Kidney (tissue), 14 donors: ENCODE results near the gene CCDC6. TPM values are rescaled to one million over a fixed set of nuclear protein-coding genes. Genes with fewer than 3 reads are reported as not detected.

ENCODE experiments used
- DNase-seq, 5 donors: peaks; one replicate each; pipeline ENCODE4 v3.0.0-alpha.2; 2013 to 2020
- FAIRE-seq: peaks from 2 replicates; lab custom pipeline; 2012; peaks lifted over from hg19 to GRCh38; lab: Jason Lieb, UNC
- H3K27ac ChIP-seq, 2 donors: one replicate each; pipeline ENCODE4 v1.7.0; 2013; ENCODE audit warnings: low read depth in 2 of 2, low read length in 2 of 2, inconsistent platforms in 1 of 2
- H3K27me3 ChIP-seq: one replicate; pipeline ENCODE4 v1.7.1; 2013; ENCODE audit warnings: low read length, inconsistent platforms; ENCODE audit not compliant: control insufficient read depth, insufficient read depth
- H3K36me3 ChIP-seq, 3 donors: one replicate each; pipeline versions ENCODE4 v1.7.0 to v1.7.1; 2013; ENCODE audit warnings: low read length in 3 of 3, control low read depth in 1 of 3, inconsistent platforms in 1 of 3; ENCODE audit not compliant: insufficient read depth in 3 of 3, control insufficient read depth in 2 of 3
- H3K4me1 ChIP-seq, 3 donors: one replicate each; pipeline versions ENCODE4 v1.7.0 to v1.7.1; 2013; ENCODE audit warnings: low read length in 3 of 3, inconsistent platforms in 1 of 3, low read depth in 1 of 3; ENCODE audit not compliant: control insufficient read depth in 2 of 3, insufficient read depth in 2 of 3
- H3K4me3 ChIP-seq, 3 donors: one replicate each; pipeline versions ENCODE4 v1.7.0 to v1.8.1; 2013; ENCODE audit warnings: low read length in 3 of 3, control low read depth in 1 of 3, inconsistent platforms in 1 of 3
- H3K9ac ChIP-seq, 3 donors: one replicate each; pipeline versions ENCODE4 v1.7.0 to v1.7.1; 2013; ENCODE audit warnings: low read length in 3 of 3, control low read depth in 1 of 3, inconsistent platforms in 1 of 3
- H3K9me3 ChIP-seq, 3 donors: one replicate each; pipeline versions ENCODE4 v1.7.0 to v1.7.1; 2013; ENCODE audit warnings: low read length in 3 of 3, control low read depth in 1 of 3, inconsistent platforms in 1 of 3; ENCODE audit not compliant: control insufficient read depth in 2 of 3, insufficient read depth in 1 of 3
- intact Hi-C: fragments of 100-400 bp; cut with DNase I; formaldehyde crosslinking; loops from one replicate; pipeline ENCODE4 v1.11.1; 2022
- polyA plus RNA-seq: library from polyadenylated mRNA; stranded (reverse); fragments of 350-450 nt; fragmentation: Illumina TruSeq; extraction: RNeasy Lipid Tissue Mini Kit (QIAGEN cat#74804); gene quantifications from one replicate; pipeline ENCODE4 v1.2.3, GENCODE V29; 2014; ENCODE audit warnings: low read depth, low replicate concordance; ENCODE audit not compliant: insufficient read depth
- total RNA-seq: library from RNA; stranded (reverse); fragmentation: NEBNext Ultra II Directional; extraction: Animal tissue kit (Norgen Biotek cat#: 25700); gene quantifications from one replicate; pipeline ENCODE4 v1.2.1, GENCODE V29; 2021
- TF ChIP-seq, protein P1 (sequence below): IDR thresholded peaks from 3 replicates; pipeline ENCODE4 v1.5.1; 2012; ENCODE audit warnings: mild to moderate bottlenecking, moderate library complexity, borderline replicate concordance; ENCODE audit not compliant: insufficient read depth; ENCODE audit errors: extremely low read depth
- donor health status: control.
- donor health status: control.
- donor health status: control.
- donor health status: control.
- donor health status: control.
- donor health status: DM: yes; HTN: yes; CAD: no.
- donor health status: Normal renal cell carcinoma (clear cell type).

CCDC6 gene
- total and polyA plus RNA-seq, 2 donors from 2014 or later: 15.5 to 47.0 TPM

DNA sequence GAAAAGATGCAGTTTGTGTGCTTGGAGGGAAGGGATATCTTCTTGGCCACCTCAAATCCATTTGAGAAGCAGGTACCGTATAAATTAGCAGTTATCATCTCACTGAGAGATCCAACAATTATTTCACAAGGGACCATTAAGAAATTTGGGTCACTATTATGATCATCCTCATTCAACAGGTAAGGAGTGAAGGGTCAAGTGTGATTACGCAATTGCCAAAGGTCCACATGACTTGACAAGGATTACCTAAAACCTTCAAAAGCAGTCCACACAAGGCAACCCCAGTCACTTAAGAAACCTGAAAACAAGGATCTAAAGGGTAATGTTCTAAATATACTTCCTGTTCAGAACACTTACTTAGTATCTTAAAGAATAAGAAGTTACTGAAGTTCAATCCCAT is 27.4 kb downstream of the CCDC6 start:
- Histone ChIP-seq H3K9me3 (no peaks in the 10 kb centered on the region), H3K4me3 (no peak overlapping the region), H3K9ac (no peak overlapping the region), H3K36me3 (no peaks in the 10 kb centered on the region), H3K27me3 (no peaks in the 10 kb centered on the region), H3K4me1 (peaks cover 0 to 7% (median 0%) of the 10 kb centered on the region in 3 donors), H3K27ac (no peak overlapping the region)
- intact Hi-C loops: no loop called here
- DNase-seq: no peak
- TF ChIP-seq, protein P1, sequence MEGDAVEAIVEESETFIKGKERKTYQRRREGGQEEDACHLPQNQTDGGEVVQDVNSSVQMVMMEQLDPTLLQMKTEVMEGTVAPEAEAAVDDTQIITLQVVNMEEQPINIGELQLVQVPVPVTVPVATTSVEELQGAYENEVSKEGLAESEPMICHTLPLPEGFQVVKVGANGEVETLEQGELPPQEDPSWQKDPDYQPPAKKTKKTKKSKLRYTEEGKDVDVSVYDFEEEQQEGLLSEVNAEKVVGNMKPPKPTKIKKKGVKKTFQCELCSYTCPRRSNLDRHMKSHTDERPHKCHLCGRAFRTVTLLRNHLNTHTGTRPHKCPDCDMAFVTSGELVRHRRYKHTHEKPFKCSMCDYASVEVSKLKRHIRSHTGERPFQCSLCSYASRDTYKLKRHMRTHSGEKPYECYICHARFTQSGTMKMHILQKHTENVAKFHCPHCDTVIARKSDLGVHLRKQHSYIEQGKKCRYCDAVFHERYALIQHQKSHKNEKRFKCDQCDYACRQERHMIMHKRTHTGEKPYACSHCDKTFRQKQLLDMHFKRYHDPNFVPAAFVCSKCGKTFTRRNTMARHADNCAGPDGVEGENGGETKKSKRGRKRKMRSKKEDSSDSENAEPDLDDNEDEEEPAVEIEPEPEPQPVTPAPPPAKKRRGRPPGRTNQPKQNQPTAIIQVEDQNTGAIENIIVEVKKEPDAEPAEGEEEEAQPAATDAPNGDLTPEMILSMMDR: no peak
- no peak for FAIRE-seq

DNA sequence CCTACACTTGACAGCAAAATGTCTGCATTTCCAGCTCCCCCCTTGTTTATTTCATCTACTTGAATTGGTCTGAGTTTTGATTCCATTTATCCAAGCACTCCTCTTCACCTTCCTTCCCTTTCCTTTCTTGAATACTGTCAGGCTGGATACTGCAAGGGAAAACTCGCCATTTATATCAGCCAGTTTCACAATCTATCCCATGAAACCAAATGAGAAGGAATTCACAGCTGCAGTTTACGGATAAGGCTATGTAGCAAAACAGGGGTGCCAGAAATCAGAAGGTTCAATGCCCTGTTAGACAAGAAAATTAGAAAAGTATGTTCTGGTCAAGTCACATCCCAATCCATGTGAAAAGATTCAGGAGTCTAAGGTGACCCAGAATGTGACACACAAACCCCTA is 28.1 kb downstream of the CCDC6 start:
- Histone ChIP-seq H3K9ac (no peak overlapping the region), H3K4me1 (peaks cover 0 to 7% (median 0%) of the 10 kb centered on the region in 3 donors), H3K27ac (no peak overlapping the region), H3K4me3 (no peak overlapping the region), H3K36me3 (no peaks in the 10 kb centered on the region), H3K9me3 (no peaks in the 10 kb centered on the region), H3K27me3 (no peaks in the 10 kb centered on the region)
- intact Hi-C loops: no loop called here
- TF ChIP-seq, protein P1: no peak
- FAIRE-seq: no peak
- no peak for DNase-seq

DNA sequence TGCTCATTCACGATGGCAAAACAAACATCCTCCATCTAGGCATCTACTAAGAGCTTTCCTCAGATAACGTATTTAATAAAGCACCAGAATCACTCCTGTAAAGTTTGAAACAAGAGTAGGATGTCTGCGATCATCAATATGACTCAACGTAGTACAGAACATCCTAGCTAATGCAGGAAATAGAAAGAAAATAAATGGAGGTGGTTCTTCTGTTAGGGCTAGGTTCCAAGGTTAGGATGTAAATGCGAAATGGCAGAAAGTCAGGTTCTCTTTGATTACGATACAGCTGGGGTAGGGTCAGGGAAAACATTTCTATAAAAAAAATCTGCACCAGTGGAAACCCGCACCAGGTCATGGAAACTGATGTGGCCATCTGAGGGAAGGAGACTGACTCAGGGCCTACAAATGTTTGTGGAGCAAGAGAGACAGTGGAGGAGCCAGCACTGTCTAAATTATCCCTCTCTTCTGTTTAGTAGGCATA is 29.1 kb downstream of the CCDC6 start:
- H3K27me3 ChIP-seq: no peaks in the 10 kb centered on the region
- no peak overlapping the region for H3K9ac ChIP-seq

More for the DNA sequence above, 29.1 kb downstream of the CCDC6 start:
- DNase-seq (no peak), FAIRE-seq (no peak)
- H3K4me3 ChIP-seq: no peak overlapping the region
- TF ChIP-seq, protein P1: no peak
- intact Hi-C loops: no loop called here
- no peak overlapping the region for H3K27ac ChIP-seq
- H3K9me3 ChIP-seq: no peaks in the 10 kb centered on the region
- H3K36me3 ChIP-seq: no peaks in the 10 kb centered on the region
- H3K4me1 ChIP-seq: peaks cover 0 to 7% (median 0%) of the 10 kb centered on the region in 3 donors
